HG03095 (cell line): ENCODE data around the gene HSFX4.
"Not testable (repeated sequence)": the region's sequence is repeated elsewhere in the genome, so short reads cannot be mapped to it uniquely, and the experiment has no call there.

Experiments
- ATAC-seq: cut with Tn5 transposase; IDR thresholded peaks from one replicate; pipeline ENCODE4 v1.9.1; 2021; ENCODE audit warnings: moderate library complexity; ENCODE audit not compliant: unreplicated experiment

HSFX4 gene

GRCh38 chrX:149929400-149929799 is at the start of gene HSFX4:
HSFX4 (plus strand) TSS chrX:149929573; CDS start chrX:149929645, 72 bp downstream.
- not testable (repeated sequence) for ATAC-seq

GRCh38 chrX:149881081-149881711 is 48.2 kb upstream of the HSFX4 start, which contains the start of gene MAGEA8:
MAGEA8 (plus strand) TSS chrX:149881183; CDS start chrX:149884273, 3,090 bp downstream.
- ATAC-seq: no peak

GRCh38 chrX:149890828-149891227 is 38.5 kb upstream of the HSFX4 start:
- not testable (repeated sequence) for ATAC-seq

GRCh38 chrX:149898554-149898953 is 30.8 kb upstream of the HSFX4 start:
- no peak for ATAC-seq

- ATAC-seq: peak; percentile 79
Observed at GRCh38 chrX:149903889-149904748, 25.3 kb upstream of the HSFX4 start.

- ATAC-seq: no peak
Observed at GRCh38 chrX:149908308-149908707, 21.1 kb upstream of the HSFX4 start.

GRCh38 chrX:149908727-149909126 is 20.6 kb upstream of the HSFX4 start:
- no peak for ATAC-seq

- ATAC-seq: no peak
Observed at GRCh38 chrX:149909324-149910177, 19.8 kb upstream of the HSFX4 start.

- no peak for ATAC-seq
Observed at GRCh38 chrX:149910178-149910695, 19.1 kb upstream of the HSFX4 start.

GRCh38 chrX:149916745-149917392 is 12.5 kb upstream of the HSFX4 start:
- peak; percentile 85 for ATAC-seq

- ATAC-seq: not testable (repeated sequence)
Observed at GRCh38 chrX:149923836-149924235, 5.5 kb upstream of the HSFX4 start.

GRCh38 chrX:149924434-149924833 is 4.9 kb upstream of the HSFX4 start:
- not testable (repeated sequence) for ATAC-seq

- ATAC-seq: peak; percentile 44
Observed at GRCh38 chrX:149927245-149927963, 2.0 kb upstream of the HSFX4 start.

- ATAC-seq: peak; percentile 14
Observed at GRCh38 chrX:149927964-149928258, 1.5 kb upstream of the HSFX4 start.

GRCh38 chrX:149928635-149929034 is 738 bp upstream of the HSFX4 start:
- ATAC-seq: not testable (repeated sequence)

GRCh38 chrX:149931355-149931754 is 2.0 kb downstream of the HSFX4 start:
- ATAC-seq: not testable (repeated sequence)

- ATAC-seq: not testable (repeated sequence)
Observed at GRCh38 chrX:149932150-149932549, 2.8 kb downstream of the HSFX4 start.

- ATAC-seq: not testable (repeated sequence)
Observed at GRCh38 chrX:149932970-149933369, 3.6 kb downstream of the HSFX4 start.

- not testable (repeated sequence) for ATAC-seq
Observed at GRCh38 chrX:149933547-149933946, 4.2 kb downstream of the HSFX4 start.

GRCh38 chrX:149937328-149937727 is 8.0 kb downstream of the HSFX4 start:
- not testable (repeated sequence) for ATAC-seq
